ENCODE results near the gene CDC37L1.

DNA sequence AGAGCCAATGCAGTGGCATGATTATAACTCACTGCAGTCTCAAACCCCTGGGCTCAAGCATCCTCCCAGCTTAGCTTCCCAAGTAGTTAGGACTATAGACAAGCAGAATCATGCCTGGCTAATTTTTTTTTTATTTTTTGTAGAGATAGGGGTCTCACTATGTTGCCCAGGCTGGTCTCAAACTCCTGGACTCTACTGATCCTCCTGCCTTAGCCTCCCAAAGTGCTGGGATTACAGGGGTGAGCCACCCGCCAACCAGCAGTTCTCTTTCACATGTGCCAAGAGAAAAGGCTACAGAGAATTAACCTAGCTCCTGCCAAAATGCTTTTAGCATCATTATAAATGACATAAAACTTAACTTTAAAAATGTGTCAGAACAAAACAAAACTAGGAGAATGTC lies 53.5 kb downstream of the CDC37L1 start:
- TF ChIP-seq PPARA (CRISPR knock-in tag; IDR thresholded peaks at IDR 0.05; ENCODE audit: borderline replicate concordance) (no peak), ZFP3 (CRISPR knock-in tag; IDR thresholded peaks at IDR 0.05) (no peak), BACH2 (CRISPR knock-in tag; IDR thresholded peaks at IDR 0.05; ENCODE audit: borderline replicate concordance) (no peak), ESRRG (CRISPR knock-in tag; IDR thresholded peaks at IDR 0.05) (no peak), GLIS3 (CRISPR knock-in tag; IDR thresholded peaks at IDR 0.05) (no peak)
- TF ChIP-seq, protein P1, sequence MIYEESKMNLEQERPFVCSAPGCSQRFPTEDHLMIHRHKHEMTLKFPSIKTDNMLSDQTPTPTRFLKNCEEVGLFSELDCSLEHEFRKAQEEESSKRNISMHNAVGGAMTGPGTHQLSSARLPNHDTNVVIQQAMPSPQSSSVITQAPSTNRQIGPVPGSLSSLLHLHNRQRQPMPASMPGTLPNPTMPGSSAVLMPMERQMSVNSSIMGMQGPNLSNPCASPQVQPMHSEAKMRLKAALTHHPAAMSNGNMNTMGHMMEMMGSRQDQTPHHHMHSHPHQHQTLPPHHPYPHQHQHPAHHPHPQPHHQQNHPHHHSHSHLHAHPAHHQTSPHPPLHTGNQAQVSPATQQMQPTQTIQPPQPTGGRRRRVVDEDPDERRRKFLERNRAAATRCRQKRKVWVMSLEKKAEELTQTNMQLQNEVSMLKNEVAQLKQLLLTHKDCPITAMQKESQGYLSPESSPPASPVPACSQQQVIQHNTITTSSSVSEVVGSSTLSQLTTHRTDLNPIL (CRISPR knock-in tag; IDR thresholded peaks at IDR 0.05; ENCODE audit: low read depth), result no peak

Measured in SK-N-SH treated with all-trans-retinoic acid at 6 μM for 48 hours (cell line).